HG02763 (cell line): ENCODE data around the gene HNRNPK.
"Not testable (repeated sequence)": the region's sequence is repeated elsewhere in the genome, so short reads cannot be mapped to it uniquely, and the experiment has no call there.

Source experiments
- ATAC-seq: cut with Tn5 transposase; IDR thresholded peaks from one replicate; pipeline ENCODE4 v1.9.1; 2021; ENCODE audit warnings: mild to moderate bottlenecking, moderate library complexity; ENCODE audit not compliant: unreplicated experiment

HNRNPK gene

GRCh38 chr9:83978992-83979811 lies 813 bp downstream of the HNRNPK start:
- peak; percentile 24 for ATAC-seq

DNA sequence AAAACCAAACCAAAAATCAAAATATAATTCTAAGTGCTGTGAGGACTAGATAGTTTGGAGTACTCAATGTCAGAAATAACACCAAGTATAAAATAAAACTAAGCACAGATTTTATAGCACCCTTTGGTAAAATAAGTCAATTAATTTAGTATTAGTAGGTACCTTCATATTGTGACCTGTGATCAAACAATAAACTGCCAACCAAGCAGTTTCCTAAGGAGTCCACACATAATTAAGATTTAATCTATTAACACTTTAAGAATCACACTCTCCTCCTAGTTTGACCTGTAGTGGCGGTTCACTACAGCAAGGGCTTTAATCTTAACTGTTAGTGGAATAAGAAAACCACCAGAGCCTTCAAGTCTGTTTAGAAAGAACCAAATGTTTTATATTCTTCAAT lies 2.8 kb downstream of the HNRNPK start:
- no peak for ATAC-seq

DNA sequence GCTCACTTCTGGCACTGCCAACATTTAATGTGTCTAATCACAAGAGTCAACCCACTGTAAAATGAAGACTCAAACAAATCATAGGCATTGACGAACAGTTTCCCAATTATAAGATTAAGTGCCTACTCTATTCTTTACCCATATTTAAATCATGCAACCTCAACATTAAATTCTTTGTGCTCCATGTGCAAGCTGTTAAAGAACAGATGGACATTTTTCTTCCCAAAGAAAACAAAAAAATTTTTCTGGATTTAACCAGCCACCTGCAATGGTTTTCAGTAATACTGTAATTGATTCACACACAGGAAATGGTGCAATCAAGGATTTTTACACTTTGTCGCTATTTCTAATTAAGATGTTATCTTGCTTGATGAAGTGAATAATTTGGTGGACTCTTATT lies 3.6 kb downstream of the HNRNPK start:
- ATAC-seq: no peak

DNA sequence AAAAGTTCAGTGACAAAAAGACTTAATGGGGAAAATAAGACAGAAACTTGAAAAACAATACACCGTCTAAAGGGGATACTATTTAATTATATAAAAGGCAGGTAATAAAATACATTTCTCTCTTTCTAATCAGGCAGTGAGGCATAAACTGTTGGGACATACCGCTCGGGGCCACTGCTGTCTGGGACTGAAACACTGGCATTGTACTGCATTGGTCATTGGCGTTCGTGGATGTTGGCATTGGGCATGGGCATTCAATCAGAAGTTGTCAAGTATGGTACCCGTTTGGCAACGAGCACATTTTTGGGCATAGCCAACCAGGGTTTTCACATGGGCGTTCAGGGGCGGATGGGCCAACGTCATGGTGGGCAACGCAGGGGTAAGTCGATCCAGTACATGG lies 4.7 kb downstream of the HNRNPK start:
- ATAC-seq: no peak

- ATAC-seq: no peak
Measured at GRCh38 chr9:83972286-83972685, 7.7 kb downstream of the HNRNPK start.

GRCh38 chr9:83971485-83971884 lies 8.5 kb downstream of the HNRNPK start:
- ATAC-seq: no peak

DNA sequence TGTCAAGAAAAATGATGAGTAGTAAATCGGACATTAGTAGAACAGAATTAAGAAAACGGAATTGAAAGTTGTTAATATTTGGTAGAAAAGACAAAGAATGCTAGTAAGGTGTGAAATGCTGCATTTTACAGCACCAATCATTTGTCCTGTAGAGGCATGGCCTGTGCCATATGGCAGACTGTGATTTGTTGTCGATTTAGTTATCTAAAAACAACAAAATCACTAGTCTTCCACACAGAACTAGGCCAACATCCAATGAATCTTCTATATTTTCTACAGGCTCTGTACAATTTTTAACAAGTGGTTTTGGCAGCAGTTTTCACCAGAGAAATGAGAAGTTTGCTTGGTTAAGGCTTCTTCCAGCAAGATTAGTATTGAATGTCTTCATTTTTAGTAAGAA lies 10.4 kb downstream of the HNRNPK start:
- ATAC-seq: no peak

DNA sequence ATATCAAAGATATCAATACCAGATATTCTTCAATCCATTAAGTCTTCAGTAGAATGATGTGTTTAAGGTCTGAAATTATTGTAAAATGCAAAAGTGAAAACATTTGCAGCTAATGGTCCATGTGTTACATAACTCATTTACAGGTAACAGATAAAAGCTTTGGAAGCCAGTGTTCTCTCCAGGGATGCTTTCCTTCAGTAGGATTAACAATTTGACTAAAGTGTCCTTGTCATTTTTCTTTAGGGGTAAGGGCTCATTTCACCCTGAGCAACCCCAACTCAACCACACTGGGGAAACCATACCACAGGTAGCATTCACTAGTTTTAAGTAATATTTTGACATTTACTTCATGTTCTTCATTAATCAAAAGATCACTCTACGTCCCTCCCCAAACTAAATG lies 12.9 kb downstream of the HNRNPK start:
- no peak for ATAC-seq

- ATAC-seq: no peak
Measured at GRCh38 chr9:83966209-83966582, 13.8 kb downstream of the HNRNPK start.

DNA sequence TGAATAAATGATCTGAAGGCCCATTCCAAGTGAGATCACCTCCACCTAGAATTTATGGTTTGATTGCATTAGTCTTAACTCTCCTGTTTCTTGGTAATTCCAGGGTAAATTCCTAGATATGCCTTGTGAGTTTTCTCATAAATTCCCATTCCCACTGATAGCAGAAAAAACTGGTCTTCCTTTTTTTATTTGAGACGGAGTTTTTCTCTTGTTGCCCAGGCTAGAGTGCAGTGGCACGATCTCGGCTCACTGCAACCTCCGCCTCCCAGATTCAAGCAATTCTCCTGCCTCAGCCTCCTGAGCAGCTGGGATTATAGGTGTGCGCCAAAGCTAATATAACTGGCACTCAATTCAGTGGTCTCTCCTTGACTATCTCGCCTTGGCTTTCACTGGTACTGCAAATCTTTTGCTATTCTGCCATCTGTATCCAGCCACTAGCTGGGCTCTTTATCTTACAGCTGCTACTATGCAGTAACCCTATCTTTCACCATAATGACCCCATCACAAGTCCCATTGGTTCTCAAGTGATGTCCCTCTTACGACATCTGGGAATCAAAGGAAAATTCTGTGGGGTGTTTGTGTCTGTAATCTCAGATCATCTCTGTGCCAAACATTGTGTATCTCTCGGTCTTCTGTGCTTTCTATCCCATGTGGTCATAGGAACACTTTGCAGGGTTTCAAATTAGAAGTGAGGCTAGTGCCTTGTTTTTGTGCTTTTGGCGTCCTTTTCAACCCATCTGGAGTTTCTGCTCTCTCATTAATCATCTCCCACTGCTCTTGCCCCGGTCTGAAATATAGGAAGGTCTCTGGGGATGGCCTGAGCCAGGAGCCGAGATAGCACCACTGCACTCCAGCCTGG lies 14.4 kb downstream of the HNRNPK start:
- no peak for ATAC-seq

DNA sequence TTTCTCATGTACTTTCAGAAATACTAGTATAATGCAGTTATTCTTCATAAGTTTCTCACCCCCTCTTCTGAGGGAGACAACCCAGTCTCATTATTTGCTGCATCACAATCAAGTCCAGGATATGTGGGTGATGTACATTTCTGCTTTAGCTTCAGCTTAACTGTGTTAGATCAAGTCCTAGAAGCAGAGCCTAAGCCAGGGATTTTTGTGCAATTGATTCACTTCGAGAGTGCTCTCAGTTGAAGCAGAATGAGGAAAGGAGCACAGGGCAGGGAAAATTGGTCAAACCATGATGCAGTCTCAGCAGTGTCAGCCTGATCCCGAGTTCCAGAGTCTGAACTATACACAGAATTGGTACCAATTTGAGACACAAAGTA lies 15.1 kb downstream of the HNRNPK start:
- ATAC-seq: no peak

DNA sequence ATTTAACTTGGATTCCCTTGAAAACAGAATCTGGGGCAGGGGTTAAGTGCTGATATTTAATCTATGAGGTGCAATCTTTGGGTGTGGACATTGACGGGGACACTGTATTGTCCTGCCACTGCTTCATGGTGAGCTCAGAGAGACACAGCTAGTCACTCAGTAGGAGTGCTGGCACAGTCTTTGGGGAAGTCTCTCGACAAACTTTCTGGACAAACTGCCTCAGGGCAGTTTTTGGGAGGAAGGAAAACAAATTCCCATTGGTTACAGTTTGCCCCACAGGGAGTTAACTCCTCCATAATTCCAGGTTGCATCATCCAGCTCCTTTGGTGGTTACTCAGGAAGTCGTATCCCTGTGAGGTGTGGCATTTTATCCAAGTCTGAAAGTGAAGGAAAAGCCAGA lies 17.9 kb downstream of the HNRNPK start:
- no peak for ATAC-seq

- ATAC-seq: no peak
Measured at GRCh38 chr9:83960991-83961390, 19.0 kb downstream of the HNRNPK start.

GRCh38 chr9:83959061-83959460 lies 21.0 kb downstream of the HNRNPK start:
- ATAC-seq: no peak

GRCh38 chr9:83957248-83957513 lies 22.8 kb downstream of the HNRNPK start:
- no peak for ATAC-seq

DNA sequence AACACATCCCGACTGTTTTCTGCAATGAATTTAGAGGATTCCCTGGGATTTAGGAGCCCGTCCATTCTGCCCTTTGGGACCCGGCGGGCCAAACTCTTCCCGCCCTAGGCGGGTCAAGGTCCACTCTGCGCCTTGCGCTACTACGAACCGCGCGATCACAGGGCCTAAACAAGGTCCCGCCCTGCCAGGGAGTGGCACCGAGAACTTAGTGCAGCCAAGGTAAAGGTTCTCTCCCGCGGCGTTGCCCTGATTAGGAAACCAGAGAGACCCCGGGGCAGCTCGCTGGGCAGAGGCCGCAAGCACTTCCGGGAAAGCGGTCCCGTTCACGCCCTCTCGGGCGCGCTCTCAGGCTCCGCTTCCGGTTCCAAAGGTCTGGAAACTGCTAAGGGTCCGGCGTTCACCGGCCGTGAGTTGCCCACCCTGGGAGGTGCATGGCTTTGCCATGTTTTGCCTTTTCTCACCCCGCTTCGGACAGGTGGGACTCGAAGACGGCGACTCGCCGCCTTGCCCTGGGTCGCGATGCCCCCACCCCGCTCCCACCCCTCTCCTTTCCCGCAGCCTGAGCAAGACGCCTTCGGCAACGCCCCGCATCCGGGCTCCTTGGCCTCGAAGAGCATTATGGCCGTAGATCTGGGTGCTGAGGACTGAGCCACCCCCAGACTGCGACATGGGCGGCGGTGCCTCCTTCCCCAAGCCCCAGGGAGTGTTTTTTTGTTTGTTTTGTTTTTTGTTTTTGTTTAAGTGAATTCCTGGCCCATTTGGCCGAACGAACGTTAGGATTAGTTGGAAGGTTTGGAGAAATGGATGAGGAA lies 23.4 kb downstream of the HNRNPK start:
- peak; percentile 80 for ATAC-seq

- ATAC-seq: peak; percentile 65
Measured at GRCh38 chr9:83956086-83956435, 24.0 kb downstream of the HNRNPK start.

DNA sequence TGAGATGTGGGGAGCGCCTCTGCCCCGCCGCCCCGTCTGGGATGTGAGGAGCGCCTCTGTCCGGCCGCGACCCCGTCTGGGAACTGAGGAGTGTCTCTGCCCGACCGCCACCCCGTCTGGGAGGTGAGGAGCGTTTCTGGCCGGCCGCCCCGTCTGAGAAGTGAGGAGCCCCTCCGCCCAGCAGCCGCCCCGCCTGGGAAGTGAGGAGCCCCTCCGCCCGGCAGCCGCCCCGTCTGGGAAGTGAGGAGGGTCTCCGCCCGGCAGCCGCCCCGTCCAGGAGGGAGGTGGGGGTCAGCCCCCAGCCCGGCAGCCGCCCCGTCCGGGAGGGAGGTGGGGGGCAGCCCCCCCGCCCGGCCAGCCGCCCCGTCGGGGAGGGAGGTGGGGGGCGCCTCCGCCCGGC lies 31.9 kb downstream of the HNRNPK start:
- not testable (repeated sequence) for ATAC-seq

DNA sequence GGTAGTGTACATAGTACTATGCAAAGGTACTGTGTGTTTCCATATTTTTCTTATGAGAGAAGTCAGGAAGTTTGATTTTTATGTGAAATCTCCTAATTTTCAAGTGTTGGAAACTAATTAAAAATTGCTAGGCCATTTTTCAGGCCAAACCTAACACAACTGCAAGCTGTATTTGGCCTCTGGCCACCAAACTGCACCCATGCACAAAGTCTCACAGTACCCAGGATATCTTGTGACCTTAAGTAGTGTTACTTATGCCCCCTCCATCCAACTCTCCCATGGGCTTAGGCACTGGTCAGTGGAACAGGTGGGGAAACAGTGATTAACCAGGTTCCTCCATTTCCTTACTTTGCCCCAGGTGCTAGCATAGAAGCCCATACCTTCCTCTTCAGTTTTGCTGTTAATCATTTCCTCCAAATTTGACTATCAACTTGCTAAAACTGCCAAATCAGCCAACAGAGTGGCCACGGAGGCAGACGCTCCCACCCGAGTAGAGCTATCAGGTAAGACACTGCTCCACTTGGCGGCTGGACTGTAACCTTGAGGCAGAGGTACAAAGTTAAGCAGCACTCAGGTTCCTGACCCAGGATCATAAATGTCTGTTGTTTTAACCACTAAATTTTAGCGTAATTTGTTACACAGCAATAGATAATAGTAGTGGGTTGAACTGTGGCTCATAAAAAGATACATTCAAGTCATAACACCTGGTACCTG lies 39.3 kb downstream of the HNRNPK start:
- ATAC-seq: no peak

- peak; percentile 61 for ATAC-seq
Measured at GRCh38 chr9:83937861-83938455, 42.1 kb downstream of the HNRNPK start.

DNA sequence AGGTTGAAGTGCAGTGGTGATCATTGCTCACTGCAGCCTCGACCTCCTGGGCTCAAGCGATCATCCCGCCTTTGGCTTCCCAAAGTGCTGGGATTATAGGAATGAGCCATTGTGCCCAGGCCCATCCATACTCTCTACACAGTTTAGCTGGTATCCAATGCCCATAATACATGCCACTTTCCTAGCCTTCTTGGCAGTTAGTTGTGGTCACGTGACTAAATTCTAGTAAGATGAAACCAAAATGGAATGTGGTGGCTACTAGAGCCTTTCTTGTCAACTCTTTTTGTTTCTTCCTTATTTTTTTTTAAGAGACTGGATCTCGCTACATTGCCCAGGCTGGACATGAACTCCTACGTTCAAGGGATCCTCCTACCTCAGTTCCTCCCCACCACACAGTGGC lies 43.5 kb downstream of the HNRNPK start:
- no peak for ATAC-seq
